Ovary (tissue), 9 donors: ENCODE data around the gene DNAH17. TPM values are rescaled to one million over a fixed set of nuclear protein-coding genes. Genes with fewer than 3 reads are reported as not detected.

Experiments
- DNase-seq, 5 donors: peaks; one replicate each; pipeline ENCODE4 v3.0.0-alpha.2; 2019 to 2020
- H3K27ac ChIP-seq, 2 donors: fragments of 200-600 bp; one replicate each; pipeline versions ENCODE4 v1.5.1 to v1.8.0; 2019 to 2022
- H3K27me3 ChIP-seq: fragments of 200-600 bp; one replicate; pipeline ENCODE4 v1.8.0; 2022
- H3K36me3 ChIP-seq: fragments of 200-600 bp; sonication (generic); one replicate; pipeline ENCODE4 v1.5.1; 2019
- H3K4me1 ChIP-seq: one replicate; pipeline ENCODE4 v1.8.1; 2013; ENCODE audit warnings: mild to moderate bottlenecking, moderate library complexity; ENCODE audit not compliant: insufficient read depth
- H3K4me3 ChIP-seq: fragments of 200-600 bp; sonication (generic); one replicate; pipeline ENCODE4 v1.5.1; 2017
- H3K9me3 ChIP-seq, 2 donors: fragments of 200-600 bp in 1 of 2; sonication (generic) in 1 of 2; one replicate each; pipeline versions ENCODE4 v1.5.1 to v1.8.1; 2013 to 2019; ENCODE audit warnings: mild to moderate bottlenecking in 1 of 2, moderate library complexity in 1 of 2
- EP300 ChIP-seq: sonication (generic); formaldehyde crosslinking; IDR thresholded peaks from one replicate; pipeline ENCODE4 v1.6.1; 2017; ENCODE audit warnings: antibody characterized with exemption
- POLR2A ChIP-seq: fragments of 450-650 bp; IDR thresholded peaks from one replicate; pipeline ENCODE4 v1.6.1; 2017; ENCODE audit warnings: antibody characterized with exemption, mild to moderate bottlenecking, moderate library complexity
- WGBS, 3 donors: extraction: QIAGEN DNeasy Blood & Tissue Kit in 1 of 3; methylation state at CpG; one replicate each; pipeline versions ENCODE4 v1.1.5 to v1.1.7; 2013 to 2017; 5-methylcytosine and 5-hydroxymethylcytosine counted together
- intact Hi-C, 4 donors: fragments of 100-400 bp; cut with DNase I; formaldehyde crosslinking; loops; one replicate each; pipeline versions ENCODE4 v1.11.0 to v1.15.1; 2022 to 2023
- polyA plus RNA-seq, 2 donors: library from polyadenylated mRNA; stranded (reverse); fragments of 200-250 nt in 1 of 2; fragments of 350-450 nt in 1 of 2; fragmentation: Illumina TruSeq in 1 of 2; extraction: RNeasy Lipid Tissue Mini Kit (QIAGEN cat#74804) in 1 of 2; gene quantifications; one replicate each; pipeline ENCODE4 v1.2.3, GENCODE V29; 2013 to 2014
- total RNA-seq, 7 donors: library from RNA; depleted of rRNA in 2 of 7; stranded (reverse); fragments of >200 nt in 2 of 7; fragmentation: NEBNext Ultra II Directional in 3 of 7; extraction: Animal tissue kit (Norgen Biotek cat#: 25700) in 3 of 7; gene quantifications; one replicate each; pipeline versions ENCODE4 v1.1.0 to v1.2.4, GENCODE V29; 2016 to 2023
- TF ChIP-seq, protein P1 (sequence below), 3 donors: fragments of 450-650 bp in 2 of 3; fragments of 200-600 bp in 1 of 3; IDR thresholded peaks; one replicate each; pipeline versions ENCODE4 v1.5.1 to v1.8.0; 2016 to 2022; ENCODE audit warnings: antibody characterized with exemption in 3 of 3, mild to moderate bottlenecking in 1 of 3
- donor health status: DM: no; HTN: no; CAD: no; lungs with moderate emphysema.
- donor health status: DM: no; HTN: no; CAD: no.
- donor health status: Bipolar disorder and iron deficiency.
- donor health status: DM: yes; HTN: yes; CAD: no.
- donor health status: DM: no; HTN: no; CAD: no.
- donor health status: DM: yes; HTN: yes; CAD: no.

The DNAH17 gene
- total and polyA plus RNA-seq, 9 donors, result 0.07 to 0.25 (median 0.12) TPM; not detected in 6

- TF ChIP-seq, protein P1, sequence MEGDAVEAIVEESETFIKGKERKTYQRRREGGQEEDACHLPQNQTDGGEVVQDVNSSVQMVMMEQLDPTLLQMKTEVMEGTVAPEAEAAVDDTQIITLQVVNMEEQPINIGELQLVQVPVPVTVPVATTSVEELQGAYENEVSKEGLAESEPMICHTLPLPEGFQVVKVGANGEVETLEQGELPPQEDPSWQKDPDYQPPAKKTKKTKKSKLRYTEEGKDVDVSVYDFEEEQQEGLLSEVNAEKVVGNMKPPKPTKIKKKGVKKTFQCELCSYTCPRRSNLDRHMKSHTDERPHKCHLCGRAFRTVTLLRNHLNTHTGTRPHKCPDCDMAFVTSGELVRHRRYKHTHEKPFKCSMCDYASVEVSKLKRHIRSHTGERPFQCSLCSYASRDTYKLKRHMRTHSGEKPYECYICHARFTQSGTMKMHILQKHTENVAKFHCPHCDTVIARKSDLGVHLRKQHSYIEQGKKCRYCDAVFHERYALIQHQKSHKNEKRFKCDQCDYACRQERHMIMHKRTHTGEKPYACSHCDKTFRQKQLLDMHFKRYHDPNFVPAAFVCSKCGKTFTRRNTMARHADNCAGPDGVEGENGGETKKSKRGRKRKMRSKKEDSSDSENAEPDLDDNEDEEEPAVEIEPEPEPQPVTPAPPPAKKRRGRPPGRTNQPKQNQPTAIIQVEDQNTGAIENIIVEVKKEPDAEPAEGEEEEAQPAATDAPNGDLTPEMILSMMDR (IDR thresholded peaks at IDR 0.05), result no peak
- no peak for TF ChIP-seq EP300
- no peak for TF ChIP-seq POLR2A
- no peak overlapping the region for H3K4me3 ChIP-seq
- no peak for DNase-seq
- no peaks in the 10 kb centered on the region for H3K27me3 ChIP-seq
- H3K4me1 ChIP-seq, result no peaks in the 10 kb centered on the region
- H3K27ac ChIP-seq, result no peak overlapping the region
- H3K9me3 ChIP-seq, result no peaks in the 10 kb centered on the region
- WGBS, 3 donors, result 86 to 94% (median 88%) methylated on average over 22 to 29 of the region's 29 CpGs
- H3K36me3 ChIP-seq, result no peaks in the 10 kb centered on the region
- intact Hi-C loops, result no loop called here
Measured at GRCh38 chr17:78529871-78530670, 47.1 kb downstream of the DNAH17 start.

DNA sequence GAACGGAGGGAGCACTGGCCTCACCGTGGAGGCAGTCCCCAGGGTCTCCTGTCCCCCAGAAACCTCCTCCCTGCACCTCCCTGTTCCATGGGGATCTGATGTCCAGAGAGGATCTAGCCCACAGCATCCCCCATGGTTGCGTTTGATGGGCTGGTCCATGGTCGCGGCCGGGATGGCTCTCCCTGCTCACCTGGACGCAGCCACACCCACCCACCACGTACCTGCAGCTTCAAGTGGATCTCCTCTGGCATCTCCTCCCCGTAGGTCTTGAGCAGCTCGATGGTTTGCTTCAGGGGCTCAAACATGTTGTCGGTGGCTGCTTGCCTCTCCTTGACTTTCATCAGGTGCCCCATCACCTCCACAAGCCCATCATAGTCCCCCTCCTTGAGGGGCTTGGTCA is 47.9 kb downstream of the DNAH17 start:
- no peak for DNase-seq
- intact Hi-C loops, result no loop called here
- Histone ChIP-seq H3K9me3 (no peaks in the 10 kb centered on the region), H3K27ac (no peak overlapping the region), H3K36me3 (no peaks in the 10 kb centered on the region), H3K4me1 (no peaks in the 10 kb centered on the region), H3K27me3 (no peaks in the 10 kb centered on the region), H3K4me3 (no peak overlapping the region)
- TF ChIP-seq, protein P1 (IDR thresholded peaks at IDR 0.05), result no peak
- TF ChIP-seq POLR2A (no peak), EP300 (no peak)
- WGBS, 3 donors, result 85 to 91% (median 89%) methylated on average over 11 of the region's 11 CpGs

DNA sequence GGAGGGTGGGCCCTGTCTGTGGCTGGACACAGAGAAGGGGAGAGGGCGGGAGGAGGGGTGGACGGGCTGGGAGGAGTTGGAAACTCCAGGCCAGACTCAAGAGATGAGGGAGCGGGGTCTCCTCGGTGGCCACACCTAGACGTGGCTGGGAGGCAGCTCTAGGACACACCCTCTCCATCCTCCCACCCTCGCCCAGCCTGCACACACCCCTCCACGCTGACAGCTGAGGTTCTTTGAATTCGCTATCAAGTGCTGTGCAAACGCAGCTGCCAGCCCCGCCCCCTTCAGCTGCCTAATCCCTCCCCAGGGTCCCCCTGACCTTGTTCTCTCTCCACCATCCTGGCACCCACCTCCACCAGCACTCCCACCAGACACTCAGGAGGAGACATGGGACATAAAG is 48.7 kb downstream of the DNAH17 start:
- 23 to 28% (median 26%) methylated on average over 10 of the region's 10 CpGs for WGBS, 3 donors
- TF ChIP-seq POLR2A (no peak), EP300 (no peak)
- TF ChIP-seq, protein P1 (IDR thresholded peaks at IDR 0.05), result no peak
- Histone ChIP-seq H3K36me3 (no peaks in the 10 kb centered on the region), H3K4me1 (no peaks in the 10 kb centered on the region), H3K9me3 (no peaks in the 10 kb centered on the region), H3K27ac (no peak overlapping the region), H3K27me3 (no peaks in the 10 kb centered on the region), H3K4me3 (no peak overlapping the region)
- DNase-seq, result no peak
- intact Hi-C loops, result no loop called here

GRCh38 chr17:78527345-78527744 is 49.9 kb downstream of the DNAH17 start:
- DNase-seq, result no peak
- H3K4me1 ChIP-seq, result no peaks in the 10 kb centered on the region
- intact Hi-C loops, result no loop called here
- TF ChIP-seq, protein P1 (IDR thresholded peaks at IDR 0.05), result no peak
- TF ChIP-seq EP300 (no peak), POLR2A (no peak)
- 90 to 94% (median 90%) methylated on average over 4 of the region's 4 CpGs for WGBS, 3 donors
- no peaks in the 10 kb centered on the region for H3K9me3 ChIP-seq
- no peaks in the 10 kb centered on the region for H3K36me3 ChIP-seq
- H3K4me3 ChIP-seq, result no peak overlapping the region
- no peaks in the 10 kb centered on the region for H3K27me3 ChIP-seq
- no peak overlapping the region for H3K27ac ChIP-seq
